Loucy (cell line): ENCODE results near the gene JAZF1.

Experiments
- H2AFZ ChIP-seq: fragments of 200-600 bp; sonication (generic); 2 replicates; pipeline ENCODE4 v1.6.0; 2016; ENCODE audit warnings: antibody characterized with exemption, mild to moderate bottlenecking, low read length, moderate library complexity
- H3F3A ChIP-seq: fragments of 200-600 bp; 2 replicates; pipeline ENCODE4 v1.6.0; 2016; ENCODE audit warnings: antibody characterized with exemption, low read depth, mild to moderate bottlenecking
- H3K27me3 ChIP-seq: fragments of 200-600 bp; sonication (generic); 2 replicates; pipeline ENCODE4 v1.6.1; 2014; ENCODE audit warnings: low read length, mild to moderate bottlenecking; ENCODE audit not compliant: insufficient read depth, poor library complexity, severe bottlenecking
- H3K36me3 ChIP-seq: fragments of 200-600 bp; sonication (generic); 2 replicates; pipeline ENCODE4 v1.6.1; 2016; ENCODE audit warnings: low read length; ENCODE audit not compliant: insufficient read depth
- H3K4me1 ChIP-seq: fragments of 200-600 bp; sonication (generic); 2 replicates; pipeline ENCODE4 v1.5.1; 2014; ENCODE audit warnings: low read length, mild to moderate bottlenecking; ENCODE audit not compliant: insufficient read depth, poor library complexity, severe bottlenecking
- H3K4me2 ChIP-seq: fragments of 200-600 bp; sonication (generic); 2 replicates; pipeline ENCODE4 v1.6.0; 2014; ENCODE audit warnings: antibody characterized with exemption, low read length, low read depth, mild to moderate bottlenecking; ENCODE audit not compliant: poor library complexity, severe bottlenecking
- H3K4me3 ChIP-seq: fragments of 200-600 bp; sonication (generic); 2 replicates; pipeline ENCODE4 v1.5.1; 2014; ENCODE audit warnings: low read length, mild to moderate bottlenecking, mixed read lengths; ENCODE audit not compliant: poor library complexity, severe bottlenecking
- H3K79me2 ChIP-seq: fragments of 200-600 bp; sonication (generic); 2 replicates; pipeline ENCODE4 v1.6.1; 2014; ENCODE audit warnings: low read length; ENCODE audit not compliant: insufficient read depth
- H3K9ac ChIP-seq: fragments of 200-600 bp; sonication (generic); 2 replicates; pipeline ENCODE4 v1.6.0; 2014; ENCODE audit warnings: mild to moderate bottlenecking, low read depth, low read length, moderate library complexity; ENCODE audit not compliant: poor library complexity, severe bottlenecking
- H3K9me2 ChIP-seq: fragments of 200-600 bp; sonication (generic); replicated peaks from 2 replicates; pipeline ENCODE4 v1.6.1; 2016; ENCODE audit warnings: low read depth, low read length, mixed read lengths
- H3K9me3 ChIP-seq: fragments of 200-600 bp; sonication (generic); 2 replicates; pipeline ENCODE4 v1.6.1; 2014; ENCODE audit warnings: mild to moderate bottlenecking, antibody characterized with exemption, low read length, low read depth; ENCODE audit not compliant: insufficient read depth
- H4K20me1 ChIP-seq: fragments of 200-600 bp; sonication (generic); 2 replicates; pipeline ENCODE4 v1.6.0; 2014; ENCODE audit warnings: antibody characterized with exemption, low read length, mild to moderate bottlenecking; ENCODE audit not compliant: insufficient read depth, poor library complexity, severe bottlenecking
- CTCF ChIP-seq: fragments of 200-600 bp; sonication (generic); conservative IDR thresholded peaks from 2 replicates; pipeline ENCODE4 v1.5.1; 2014; ENCODE audit warnings: mild to moderate bottlenecking, antibody characterized with exemption, low read length
- EZH2phosphoT487 ChIP-seq: fragments of 200-600 bp; IDR thresholded peaks from 2 replicates; pipeline ENCODE4 v1.6.1; 2018; ENCODE audit warnings: antibody characterized with exemption, mild to moderate bottlenecking, moderate library complexity, borderline replicate concordance

Gene JAZF1

GRCh38 chr7:28132959-28133870 lies 47.4 kb downstream of the JAZF1 start:
- Histone ChIP-seq H4K20me1 (no peaks in the 10 kb centered on the region), H3K79me2 (no peaks in the 10 kb centered on the region), H3K36me3 (no peaks in the 10 kb centered on the region), H3K9me2 (no peaks in the 10 kb centered on the region), H3K4me3 (no peak overlapping the region), H3F3A (no peaks in the 10 kb centered on the region), H3K4me1 (peaks cover 19% of the 10 kb centered on the region), H3K27me3 (no peaks in the 10 kb centered on the region), H3K4me2 (no peak overlapping the region), H3K9me3 (no peaks in the 10 kb centered on the region), H2AFZ (no peak overlapping the region), H3K9ac (no peak overlapping the region)
- TF ChIP-seq CTCF (no peak), EZH2phosphoT487 (no peak)

DNA sequence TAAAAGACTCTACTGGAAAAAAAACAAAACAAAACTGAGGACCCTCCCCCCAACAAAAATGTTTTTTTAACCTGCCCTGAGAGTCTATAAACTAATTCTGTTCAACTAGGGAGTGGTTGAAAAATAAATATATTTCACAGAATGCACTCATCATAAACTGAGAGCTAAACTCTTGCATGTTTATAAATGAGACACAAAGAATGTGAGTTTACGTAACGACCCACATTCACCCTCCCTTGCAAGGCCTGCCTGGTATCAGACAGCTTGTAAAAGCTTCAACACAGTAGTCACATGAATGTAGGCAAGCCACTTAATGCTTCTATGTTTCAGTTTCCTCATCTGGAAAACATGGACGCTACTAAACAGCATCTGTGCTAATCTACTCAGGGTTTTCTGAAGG lies 50.3 kb downstream of the JAZF1 start:
- Histone ChIP-seq H3K4me2 (no peak overlapping the region), H3K27me3 (no peaks in the 10 kb centered on the region), H4K20me1 (no peaks in the 10 kb centered on the region), H3K4me3 (no peak overlapping the region), H3F3A (no peaks in the 10 kb centered on the region), H3K79me2 (no peaks in the 10 kb centered on the region), H2AFZ (no peak overlapping the region), H3K9ac (no peak overlapping the region), H3K9me2 (no peaks in the 10 kb centered on the region), H3K4me1 (peaks cover 5% of the 10 kb centered on the region), H3K36me3 (no peaks in the 10 kb centered on the region), H3K9me3 (no peaks in the 10 kb centered on the region)
- no peak for TF ChIP-seq CTCF
- TF ChIP-seq EZH2phosphoT487 = no peak

GRCh38 chr7:28128608-28129007 lies 52.0 kb downstream of the JAZF1 start:
- no peak overlapping the region for H2AFZ ChIP-seq
- no peaks in the 10 kb centered on the region for H4K20me1 ChIP-seq
- no peak overlapping the region for H3K4me2 ChIP-seq
- no peaks in the 10 kb centered on the region for H3K27me3 ChIP-seq
- TF ChIP-seq CTCF (no peak), EZH2phosphoT487 (no peak)
- no peaks in the 10 kb centered on the region for H3K9me2 ChIP-seq
- H3F3A ChIP-seq = no peaks in the 10 kb centered on the region
- peaks cover 13% of the 10 kb centered on the region for H3K4me1 ChIP-seq
- no peaks in the 10 kb centered on the region for H3K36me3 ChIP-seq
- H3K79me2 ChIP-seq = no peaks in the 10 kb centered on the region
- H3K9me3 ChIP-seq = no peaks in the 10 kb centered on the region
- no peak overlapping the region for H3K4me3 ChIP-seq
- no peak overlapping the region for H3K9ac ChIP-seq
